ENCODE data around the gene PPP1R37. TPM values are rescaled to one million over a fixed set of nuclear protein-coding genes. Genes with fewer than 3 reads are reported as not detected.

Gene PPP1R37
- total RNA-seq, 1 experiment from 2014 or later = 108 TPM

DNA sequence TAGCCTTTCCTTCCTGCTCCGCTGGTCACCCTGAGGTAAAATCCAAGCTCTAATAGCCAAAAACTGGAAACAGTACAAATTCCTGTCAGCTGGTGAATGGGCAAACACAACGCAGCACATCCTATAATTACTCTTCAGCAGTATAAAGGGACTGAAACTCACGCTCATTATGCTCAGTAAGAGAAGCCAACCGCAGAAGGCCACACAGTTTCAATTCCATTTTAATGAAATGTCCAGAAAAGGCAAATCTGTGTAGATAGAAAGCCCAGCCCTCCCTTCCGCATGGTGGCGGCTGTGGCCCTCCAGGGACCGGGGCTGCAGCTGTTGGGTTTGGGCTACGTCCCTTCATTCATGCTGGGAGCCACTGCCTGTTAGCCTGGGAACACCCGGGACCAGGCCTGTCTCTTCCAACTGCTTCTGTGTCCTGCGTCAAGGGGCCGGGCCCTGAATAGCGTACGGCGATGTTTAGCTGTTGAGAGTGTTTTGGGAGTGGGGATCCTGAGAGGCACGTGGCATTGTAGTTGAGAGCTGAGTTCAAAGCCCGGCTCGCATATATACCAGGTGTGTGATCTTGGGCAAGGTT, 44.3 kb downstream of the PPP1R37 start:
- no peak for DNase-seq (ENCODE audit: low spot score)

DNA sequence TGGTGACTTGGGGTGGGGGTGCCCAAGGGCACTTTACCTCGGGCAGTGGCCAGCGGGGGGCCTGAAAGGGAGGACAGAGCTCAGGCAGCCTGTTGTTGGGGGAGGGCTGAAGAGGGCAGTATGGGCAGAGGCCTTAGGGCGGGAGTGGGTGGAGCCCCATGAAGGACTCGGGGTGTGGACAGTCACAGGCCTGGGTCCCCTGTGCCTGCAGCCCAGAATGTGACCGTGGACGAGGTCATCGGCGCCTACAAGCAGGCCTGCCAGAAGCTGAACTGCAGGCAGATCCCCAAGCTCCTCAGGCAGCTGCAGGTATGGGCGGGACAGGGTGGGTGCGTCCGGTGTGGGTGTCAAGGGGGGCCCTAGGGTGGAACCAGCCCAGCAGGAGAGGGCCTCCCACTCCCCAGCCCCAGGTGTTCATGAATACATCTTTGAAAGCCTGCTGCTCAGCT, 45.3 kb downstream of the PPP1R37 start:
- peak; percentile 42 for DNase-seq (ENCODE audit: low spot score)

DNA sequence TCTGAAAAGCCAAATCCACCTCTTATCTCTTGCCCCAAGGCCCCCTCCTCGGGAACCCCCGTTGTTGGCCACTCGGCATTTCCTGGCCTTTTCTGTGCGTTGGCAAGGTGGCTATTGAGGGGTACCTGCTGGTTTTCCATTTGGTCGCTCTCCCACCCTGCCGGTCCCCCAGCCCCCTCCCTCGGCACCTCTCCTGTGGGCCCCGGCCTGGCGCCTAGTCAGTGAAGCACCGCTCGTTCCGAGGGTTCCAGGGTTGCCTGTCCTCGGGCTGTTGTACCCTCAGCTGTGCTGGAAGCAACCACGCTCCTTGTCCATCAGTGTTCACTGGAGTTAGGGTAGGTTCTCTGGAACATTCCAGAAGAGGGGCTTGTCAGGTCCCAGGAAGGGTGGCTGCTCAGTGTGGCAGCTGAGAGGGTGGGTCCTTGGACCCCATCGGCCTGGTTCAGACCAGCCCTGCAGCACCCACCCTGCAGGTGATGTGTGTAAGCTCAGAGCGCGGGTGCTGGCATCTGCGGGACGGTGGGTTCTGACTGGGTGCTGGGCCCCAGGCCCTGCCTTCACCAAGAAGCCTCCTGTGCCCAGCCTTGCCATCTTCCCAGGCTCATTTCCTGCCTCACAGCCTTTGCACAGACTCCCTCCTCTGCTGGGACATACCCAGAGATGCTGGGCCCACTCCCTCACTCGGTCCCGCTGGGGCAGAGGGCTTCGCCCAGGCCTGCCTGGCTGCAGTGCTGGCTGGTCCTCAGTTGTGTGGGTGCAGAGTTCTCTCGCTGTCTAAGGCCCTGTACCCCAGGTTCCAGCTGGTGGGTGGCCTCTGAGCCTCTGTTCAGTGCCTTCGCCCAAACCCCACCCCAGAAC, 46.5 kb downstream of the PPP1R37 start:
- DNase-seq (ENCODE audit: low spot score) = no peak

DNA sequence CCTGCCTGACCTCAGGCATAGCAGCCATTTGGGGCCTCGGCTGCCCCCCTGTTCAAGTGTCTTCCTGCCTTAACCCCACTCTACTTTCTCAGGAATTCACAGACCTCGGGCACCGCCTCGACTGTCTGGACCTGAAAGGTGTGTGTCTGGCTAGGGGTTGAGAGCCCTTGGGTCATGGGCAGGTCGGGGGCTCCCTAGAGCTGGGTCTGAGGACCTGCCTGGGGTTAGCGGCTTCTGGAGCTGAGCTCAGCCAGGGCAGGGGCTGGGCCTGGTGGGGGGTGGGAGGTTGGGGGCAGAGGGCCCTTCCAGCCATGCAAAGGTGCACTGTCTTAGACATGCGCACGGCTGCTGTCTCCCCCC, 47.1 kb downstream of the PPP1R37 start:
- no peak for DNase-seq (ENCODE audit: low spot score)

DNA sequence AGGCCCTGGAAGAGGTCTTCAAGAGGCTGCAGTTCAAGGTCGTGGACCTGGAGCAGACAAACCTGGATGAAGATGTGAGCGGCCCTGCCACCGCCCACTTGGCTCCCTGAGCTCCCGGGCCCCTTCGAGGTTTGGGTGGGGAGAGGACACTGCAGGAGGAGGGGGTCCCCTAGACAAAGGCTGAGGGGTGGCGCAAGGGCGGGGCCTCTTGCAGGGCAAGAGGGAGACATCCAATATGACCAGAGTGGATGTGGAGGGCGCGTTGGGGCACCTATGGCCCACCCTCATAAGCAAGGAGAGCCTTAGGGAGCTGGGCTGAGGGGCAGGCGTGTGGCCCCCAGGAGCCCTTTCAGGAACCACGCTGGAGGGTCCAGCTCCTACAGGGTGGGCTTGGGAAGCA, 47.6 kb downstream of the PPP1R37 start:
- DNase-seq (ENCODE audit: low spot score) = no peak

DNA sequence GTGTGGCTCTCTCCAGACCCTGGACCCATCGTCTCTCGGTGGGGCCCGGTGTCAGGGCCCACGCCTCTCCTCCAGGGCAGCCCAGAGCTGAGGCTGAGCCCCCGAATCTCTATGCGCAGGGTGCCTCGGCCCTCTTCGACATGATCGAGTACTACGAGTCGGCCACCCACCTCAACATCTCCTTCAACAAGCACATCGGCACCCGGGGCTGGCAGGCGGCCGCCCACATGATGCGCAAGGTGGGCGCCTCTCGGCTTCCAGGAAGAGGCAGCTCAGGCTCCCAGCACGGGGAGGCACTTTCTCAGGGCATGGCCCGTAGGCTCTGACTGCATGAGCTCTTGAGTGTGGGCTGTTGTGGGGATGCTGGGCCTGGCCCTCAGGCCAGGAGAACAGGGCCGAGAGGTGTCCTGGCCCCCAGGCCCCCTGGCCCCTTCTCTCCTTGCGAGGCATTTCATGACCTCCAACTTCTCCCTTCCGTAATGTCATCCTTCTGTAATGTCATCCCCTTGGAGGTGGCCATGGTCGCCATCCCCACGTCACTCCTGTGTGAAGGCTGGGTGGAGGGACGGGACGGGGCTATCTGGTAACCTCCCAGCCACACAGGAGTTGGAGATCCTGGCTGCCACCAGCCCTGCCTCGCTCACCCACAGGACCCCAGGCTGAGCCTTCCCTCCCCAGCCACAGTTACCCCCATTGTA, 48.4 kb downstream of the PPP1R37 start:
- DNase-seq (ENCODE audit: low spot score) = no peak

DNA sequence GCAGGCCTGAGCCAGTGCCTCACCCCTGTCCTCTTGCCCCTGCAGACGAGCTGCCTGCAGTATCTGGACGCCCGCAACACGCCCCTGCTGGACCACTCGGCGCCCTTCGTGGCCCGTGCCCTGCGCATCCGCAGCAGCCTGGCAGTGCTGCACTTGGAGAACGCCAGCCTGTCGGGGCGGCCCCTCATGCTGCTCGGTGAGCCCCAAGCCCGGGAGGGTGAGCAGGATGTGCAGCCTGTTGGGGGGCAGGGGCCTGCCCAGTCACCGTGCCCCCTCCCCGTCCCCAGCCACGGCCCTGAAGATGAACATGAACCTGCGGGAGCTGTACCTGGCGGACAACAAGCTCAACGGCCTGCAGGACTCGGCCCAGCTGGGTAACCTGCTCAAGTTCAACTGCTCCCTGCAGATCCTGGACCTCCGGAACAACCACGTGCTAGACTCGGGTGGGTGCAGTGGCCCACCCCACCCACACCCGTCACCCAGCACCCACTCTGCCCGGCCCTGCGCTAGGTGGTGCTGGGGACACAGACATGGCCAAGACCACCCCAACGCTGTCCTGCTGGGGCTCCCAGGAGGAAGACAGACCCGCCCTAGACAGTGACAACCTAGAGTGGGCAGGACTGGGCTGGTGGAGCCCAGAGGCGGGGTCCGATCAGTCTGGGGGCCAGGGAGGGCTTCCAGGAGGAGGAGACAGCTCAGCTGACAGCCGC, 49.2 kb downstream of the PPP1R37 start:
- no peak for DNase-seq (ENCODE audit: low spot score)

DNA sequence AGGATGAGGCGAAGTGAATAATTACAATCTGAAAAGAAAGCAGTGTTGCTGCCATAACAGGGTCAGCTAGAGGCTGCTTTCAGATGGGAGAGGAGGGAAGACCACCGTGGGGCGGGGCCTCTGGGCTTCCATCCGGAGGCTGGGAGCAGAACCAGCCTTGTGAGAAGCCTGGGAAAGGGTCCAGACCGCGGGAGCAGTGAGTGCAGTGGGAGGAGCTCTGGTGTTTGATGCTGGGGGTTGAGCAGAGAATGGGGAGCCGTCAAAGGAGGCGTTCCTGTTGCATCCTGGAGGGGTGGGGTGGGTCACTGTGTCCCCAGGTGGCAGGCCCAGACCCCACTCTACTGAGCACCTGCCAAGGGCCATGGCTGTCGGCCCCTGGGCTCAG, 49.7 kb downstream of the PPP1R37 start:
- no peak for DNase-seq (ENCODE audit: low spot score)

DNA sequence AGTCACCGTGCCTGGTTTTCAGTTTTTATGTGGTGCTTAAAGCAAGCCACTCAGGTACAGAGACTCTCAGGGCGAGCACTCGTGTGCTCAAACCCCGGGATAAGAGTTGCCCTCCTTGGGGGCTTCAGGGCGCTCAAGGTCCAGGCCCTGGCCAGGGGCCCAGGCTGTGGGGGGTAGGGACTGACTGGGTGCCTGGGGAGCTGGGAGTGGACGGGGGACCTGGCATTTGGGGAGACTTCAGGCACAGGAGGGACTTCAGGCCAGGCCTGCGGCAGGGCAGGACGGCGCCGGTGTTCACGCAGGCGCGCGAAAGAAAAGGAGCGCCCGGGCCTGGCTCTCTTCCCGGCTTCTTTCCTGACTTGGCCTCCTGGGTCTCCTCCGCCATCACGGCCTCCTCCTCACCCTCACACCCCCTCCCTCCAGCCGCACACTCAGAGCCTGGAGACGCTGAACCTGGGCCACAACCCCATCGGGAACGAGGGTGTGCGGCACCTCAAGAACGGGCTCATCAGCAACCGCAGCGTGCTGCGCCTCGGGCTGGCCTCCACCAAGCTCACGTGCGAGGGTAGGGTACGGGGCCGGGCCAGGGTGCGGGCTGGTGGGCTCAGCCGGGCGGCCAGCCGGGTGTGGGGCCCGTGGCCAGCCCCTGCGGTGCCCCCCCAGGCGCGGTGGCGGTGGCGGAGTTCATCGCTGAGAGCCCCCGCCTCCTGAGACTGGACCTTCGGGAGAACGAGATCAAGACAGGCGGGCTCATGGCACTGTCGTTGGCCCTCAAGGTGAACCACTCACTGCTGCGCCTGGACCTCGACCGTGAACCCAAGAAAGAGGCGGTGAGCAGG, 51.7 kb downstream of the PPP1R37 start:
- no peak for DNase-seq (ENCODE audit: low spot score)

DNA sequence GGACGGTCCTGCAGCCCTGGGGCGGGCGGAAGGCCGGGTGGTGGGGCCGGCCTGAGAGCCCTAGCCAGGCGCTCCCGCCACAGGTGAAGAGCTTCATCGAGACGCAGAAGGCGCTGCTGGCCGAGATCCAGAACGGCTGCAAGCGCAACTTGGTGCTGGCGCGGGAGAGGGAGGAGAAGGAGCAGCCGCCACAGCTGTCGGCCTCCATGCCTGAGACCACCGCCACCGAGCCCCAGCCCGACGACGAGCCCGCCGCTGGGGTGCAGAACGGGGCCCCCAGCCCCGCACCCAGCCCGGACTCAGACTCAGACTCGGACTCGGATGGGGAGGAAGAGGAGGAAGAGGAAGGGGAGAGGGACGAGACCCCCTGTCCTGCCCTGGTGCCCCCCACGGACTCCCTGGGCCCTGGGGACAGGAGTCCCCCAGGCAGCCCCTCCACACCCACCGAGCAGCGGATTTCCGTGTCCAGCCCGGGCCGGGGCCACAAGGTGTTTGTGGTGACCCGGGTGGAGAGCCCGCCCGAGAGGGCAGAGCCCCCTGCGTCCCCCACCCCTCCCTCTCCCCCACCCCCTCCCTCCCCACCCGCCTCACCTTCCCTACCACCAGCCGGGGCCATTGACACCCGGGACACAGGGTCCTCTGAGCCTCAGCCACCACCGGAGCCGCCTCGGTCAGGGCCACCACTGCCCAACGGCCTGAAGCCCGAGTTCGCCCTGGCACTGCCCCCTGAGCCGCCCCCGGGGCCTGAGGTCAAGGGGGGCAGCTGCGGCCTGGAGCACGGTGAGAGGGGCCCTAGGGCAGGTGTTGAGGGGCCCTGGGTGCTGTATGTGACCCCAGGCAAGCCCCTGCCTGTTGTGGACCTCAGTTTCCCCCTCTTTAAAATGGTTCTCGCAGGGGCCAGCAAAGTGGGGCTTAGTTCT, 52.6 kb downstream of the PPP1R37 start:
- no peak for DNase-seq (ENCODE audit: low spot score)

DNA sequence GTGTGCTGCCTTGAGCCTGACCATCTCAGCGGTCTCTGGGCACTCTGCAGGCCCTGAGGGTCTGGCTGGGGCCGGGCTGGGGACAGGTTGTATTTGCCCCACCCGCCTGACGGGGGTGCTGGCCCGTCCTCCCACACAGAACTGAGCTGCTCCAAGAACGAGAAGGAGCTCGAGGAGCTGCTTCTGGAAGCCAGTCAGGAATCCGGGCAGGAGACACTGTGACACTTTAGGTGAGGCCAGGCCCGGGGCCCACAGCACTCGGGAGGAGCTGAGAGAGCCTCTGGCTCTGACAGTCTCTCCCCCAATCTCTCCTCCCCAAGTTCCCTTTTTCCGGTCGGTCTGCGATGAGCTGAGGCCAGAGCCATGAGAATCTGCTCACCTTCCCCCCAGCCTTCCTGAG, 53.3 kb downstream of the PPP1R37 start:
- DNase-seq (ENCODE audit: low spot score) = no peak

DNA sequence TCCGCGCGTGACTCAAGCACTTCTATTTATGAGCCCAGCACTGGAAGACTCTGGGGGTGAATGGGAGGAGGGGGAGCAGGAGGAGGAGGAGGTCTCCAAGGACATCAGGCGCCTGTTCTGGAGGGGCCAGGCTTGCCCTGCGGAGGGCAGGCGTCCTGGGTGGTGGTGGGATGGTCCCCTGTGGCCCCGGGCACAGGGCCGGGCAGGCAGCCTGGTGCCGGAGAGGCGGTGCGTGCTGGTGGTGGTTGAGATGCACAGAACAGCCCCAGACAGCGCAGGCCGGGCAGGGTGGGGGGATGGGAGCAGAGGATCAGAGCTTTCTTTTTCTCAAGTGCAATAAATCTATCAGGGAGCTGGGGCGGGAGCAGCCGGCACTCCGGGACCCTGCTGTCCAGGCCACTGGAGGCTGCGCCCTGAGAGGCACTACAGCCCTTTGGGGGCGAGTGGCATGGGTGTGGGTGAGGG, 53.8 kb downstream of the PPP1R37 start:
- no peak for DNase-seq (ENCODE audit: low spot score)

DNA sequence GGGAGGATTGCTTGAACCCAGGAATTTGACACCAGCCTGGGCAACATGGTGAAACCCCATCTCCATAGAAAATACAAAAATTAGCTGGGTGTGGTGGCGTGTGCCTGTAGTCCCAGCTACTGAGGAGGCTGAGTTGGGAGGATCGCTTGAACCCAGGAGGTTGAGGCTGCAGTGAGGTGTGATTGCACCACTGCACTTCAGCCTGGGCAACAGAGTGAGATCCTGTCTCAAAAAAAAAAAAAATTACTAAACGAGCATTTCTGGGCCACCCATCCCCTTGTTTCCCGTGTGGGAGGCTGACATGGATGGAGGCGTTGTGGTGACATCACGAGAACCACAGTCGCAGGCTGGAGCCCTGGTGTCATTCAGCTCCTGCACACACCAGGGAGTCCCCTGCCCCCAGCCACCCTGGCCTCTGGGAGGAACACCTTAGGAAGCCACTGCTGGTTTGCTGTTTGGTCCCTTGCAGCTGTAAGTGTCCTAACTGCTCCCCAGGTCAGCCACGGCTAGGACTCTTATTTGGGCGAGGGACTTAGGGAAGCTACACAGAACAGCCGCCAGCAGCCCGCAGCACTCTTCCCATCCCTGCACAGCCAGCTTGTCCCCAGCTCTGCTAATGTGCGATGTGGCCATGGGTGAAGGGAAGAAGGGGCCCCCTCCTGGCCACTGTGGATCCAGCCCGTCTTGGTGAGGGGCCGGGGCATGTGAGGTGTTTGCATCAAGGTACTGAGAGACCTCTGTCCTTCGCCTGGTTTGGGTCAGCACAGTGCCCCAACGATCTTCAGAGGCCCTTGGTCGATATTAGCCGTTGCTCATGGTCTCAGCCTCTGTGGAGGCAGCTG, 55.1 kb downstream of the PPP1R37 start:
- no peak for DNase-seq (ENCODE audit: low spot score)

DNA sequence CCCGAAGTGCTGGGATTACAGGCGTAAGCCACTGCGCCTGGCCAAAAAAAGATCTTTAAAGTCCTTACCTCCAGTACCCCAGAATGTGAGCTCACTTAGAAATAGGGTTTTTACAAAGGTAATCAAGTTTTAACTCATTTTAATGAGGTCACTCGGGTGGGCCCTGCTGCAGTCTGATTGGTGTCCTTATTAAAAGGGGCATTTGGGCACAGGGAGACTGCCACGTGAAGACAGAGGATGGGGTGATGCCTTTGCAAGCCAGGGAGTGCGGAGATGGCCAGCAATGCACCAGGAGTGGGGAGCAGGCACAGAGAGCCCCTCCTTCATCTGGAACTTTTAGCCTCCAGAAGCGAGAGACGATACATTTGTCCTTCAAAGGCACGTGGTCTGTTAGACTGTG, 56.1 kb downstream of the PPP1R37 start:
- no peak for DNase-seq (ENCODE audit: low spot score)

DNA sequence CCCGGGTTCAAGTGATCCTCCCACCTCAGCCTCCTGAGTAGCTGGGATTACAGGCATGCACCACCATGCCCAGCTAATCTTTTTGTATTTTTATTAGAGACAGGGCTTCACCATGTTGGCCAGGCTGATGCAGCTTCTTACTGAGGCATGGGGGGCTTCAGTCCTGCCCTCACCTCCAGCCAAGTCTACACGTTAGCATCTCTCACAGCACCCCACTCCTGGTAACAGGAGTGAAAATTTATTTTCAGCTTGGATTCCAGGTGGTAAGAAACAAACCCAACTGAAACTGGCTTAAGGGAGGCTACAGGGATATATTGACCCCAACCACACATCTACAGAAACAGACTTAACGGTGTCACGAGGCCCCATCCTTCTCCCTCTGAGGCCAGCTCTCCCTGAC, 57.2 kb downstream of the PPP1R37 start:
- no peak for DNase-seq (ENCODE audit: low spot score)

DNA sequence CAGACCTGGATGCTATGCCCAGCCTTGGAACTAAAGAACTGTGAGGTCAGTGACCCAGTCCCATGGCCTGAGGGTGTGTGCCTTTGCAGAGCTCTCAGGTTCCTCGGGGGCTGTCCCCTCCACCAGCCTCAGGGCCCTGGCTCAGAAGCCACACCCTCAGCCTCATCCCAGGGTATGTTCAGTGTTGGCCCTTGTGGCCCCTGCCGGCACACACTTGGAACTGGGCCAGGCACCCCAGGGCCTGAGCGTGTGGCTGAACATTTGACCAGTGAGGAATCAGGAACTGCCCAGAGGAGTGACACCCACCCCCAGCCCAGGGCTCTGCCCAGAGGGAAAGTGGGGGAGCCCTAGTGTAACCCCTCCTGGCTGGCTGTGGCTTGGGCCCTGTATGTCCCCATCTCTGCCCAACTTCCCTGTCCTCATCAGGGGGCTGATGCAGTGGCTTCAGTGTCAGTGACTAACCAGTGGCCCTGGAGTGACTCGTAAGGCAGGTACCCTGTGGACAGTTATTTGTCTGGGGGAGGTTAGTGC, 57.8 kb downstream of the PPP1R37 start:
- no peak for DNase-seq (ENCODE audit: low spot score)

DNA sequence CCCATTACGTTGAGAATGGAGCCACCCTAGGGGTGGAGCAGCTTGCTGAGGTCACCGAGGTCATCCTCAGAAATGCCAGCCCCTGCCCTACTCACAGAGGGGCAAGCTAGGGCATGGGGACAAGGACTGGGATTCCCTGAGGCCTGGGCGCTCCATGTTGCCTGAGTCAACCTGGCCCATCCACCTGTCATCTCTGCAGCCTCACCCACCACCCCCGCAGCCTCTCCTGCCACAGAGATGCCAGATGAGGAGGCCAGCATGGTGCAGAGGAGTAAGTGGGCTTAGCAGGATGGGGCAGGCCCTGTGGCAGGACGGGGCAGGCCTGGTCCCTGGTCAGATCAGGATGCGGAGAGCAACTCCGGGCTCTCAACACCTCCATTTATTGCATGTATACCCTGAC, 58.3 kb downstream of the PPP1R37 start:
- DNase-seq (ENCODE audit: low spot score) = no peak

DNA sequence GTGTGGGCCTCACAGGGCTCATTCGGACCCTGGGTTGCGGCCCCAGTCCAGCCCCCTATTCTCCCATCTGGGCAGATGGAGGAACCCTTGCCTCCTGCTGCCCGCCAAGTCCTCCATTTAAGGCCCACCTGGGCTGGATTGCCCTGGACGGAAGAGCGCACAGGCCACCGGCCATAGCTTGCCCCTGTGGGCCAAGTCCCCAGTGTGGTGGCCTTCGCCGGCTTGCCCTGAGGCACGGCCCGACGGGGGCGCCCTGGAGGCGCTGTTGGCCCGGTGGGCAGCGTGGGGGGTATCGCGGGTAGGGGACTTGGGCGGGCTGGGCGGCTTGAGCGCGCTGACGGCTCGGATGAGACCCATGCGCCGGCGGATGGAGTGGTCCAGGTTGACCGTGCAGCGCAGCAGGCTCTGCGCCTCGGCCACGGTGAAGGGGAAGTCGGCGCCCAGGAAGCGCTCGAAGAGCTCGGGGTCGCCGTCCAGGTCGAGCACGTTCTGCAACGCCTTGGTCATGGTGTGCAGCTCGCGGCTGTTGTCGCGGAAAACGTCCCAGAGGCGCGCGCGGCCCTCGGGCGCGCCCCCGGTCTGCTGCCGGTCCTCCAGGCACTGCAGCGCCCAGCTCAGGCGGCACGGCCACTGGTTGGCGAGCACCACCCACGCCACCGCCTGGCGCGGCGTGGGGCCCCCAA, 59.0 kb downstream of the PPP1R37 start:
- no peak for DNase-seq (ENCODE audit: low spot score)
